HG03520 (cell line): ENCODE data around the gene AMD1.
A peak's percentile ranks its signal among the peaks of the same experiment; 100 is the strongest.

Experiments
- ATAC-seq: cut with Tn5 transposase; IDR thresholded peaks from one replicate; pipeline ENCODE4 v1.9.1; 2021; ENCODE audit warnings: mild to moderate bottlenecking, moderate library complexity; ENCODE audit not compliant: unreplicated experiment

Gene AMD1

DNA sequence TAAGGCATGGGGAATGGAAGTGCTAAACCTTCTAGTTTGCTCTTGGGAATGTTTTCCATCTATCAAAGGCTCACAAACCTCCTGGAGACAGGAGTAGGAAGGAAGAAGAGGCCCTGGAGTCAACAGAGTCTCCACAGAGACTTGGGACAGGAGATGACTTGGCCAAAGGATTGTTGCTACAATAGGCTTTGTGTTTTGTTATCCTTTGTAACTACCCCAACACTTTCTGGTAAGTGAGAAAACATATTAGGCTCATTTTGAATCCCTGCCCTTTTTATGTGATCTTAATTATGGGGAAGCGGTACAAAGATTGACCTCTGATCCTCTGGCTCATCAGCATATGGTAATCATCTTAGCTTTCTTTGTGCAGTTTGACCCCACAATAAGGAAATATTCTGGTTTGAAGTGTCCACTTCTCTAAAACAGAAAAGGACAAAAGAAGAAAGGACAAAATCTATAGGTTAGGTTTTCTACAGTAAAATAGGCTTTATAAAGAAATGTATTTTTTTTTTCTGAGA, 59.9 kb downstream of the AMD1 start:
- no peak for ATAC-seq

DNA sequence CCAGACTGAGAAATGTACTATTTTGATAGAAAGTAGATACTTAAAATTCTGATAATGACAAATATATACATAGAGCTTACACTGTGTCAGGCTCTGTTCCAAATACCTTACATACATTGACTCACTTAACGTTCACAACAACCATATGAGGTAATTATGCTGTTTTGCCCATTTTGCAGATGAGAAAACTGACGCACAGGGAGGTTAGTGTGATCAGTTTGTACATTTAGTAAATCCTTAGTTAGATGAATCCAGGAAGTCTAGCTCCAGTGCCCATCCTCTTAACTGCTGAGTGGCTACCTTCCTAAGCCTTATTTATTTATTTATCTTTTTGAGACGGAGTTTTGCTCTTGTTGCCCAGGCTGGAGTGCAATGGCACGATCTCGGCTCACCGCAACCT, 60.6 kb downstream of the AMD1 start:
- no peak for ATAC-seq

DNA sequence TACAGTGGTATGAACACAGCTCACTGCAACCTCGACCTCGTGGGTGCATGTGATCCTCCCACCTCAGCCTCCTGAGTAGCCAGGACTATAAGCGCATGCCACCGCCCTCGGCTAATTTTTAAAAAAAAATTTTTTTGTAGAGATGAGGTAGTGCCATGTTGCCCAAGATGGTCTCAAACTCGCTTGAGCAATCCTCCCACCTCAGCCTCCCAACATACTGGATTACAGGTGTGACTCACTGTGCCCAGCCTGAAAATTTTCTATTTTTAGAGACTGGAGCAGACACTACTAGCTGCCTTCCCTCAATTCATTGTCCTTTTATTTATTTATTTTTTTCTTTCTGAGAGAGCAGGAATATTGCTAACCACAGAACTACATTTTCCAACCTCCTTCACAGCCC, 63.6 kb downstream of the AMD1 start:
- ATAC-seq, result no peak

DNA sequence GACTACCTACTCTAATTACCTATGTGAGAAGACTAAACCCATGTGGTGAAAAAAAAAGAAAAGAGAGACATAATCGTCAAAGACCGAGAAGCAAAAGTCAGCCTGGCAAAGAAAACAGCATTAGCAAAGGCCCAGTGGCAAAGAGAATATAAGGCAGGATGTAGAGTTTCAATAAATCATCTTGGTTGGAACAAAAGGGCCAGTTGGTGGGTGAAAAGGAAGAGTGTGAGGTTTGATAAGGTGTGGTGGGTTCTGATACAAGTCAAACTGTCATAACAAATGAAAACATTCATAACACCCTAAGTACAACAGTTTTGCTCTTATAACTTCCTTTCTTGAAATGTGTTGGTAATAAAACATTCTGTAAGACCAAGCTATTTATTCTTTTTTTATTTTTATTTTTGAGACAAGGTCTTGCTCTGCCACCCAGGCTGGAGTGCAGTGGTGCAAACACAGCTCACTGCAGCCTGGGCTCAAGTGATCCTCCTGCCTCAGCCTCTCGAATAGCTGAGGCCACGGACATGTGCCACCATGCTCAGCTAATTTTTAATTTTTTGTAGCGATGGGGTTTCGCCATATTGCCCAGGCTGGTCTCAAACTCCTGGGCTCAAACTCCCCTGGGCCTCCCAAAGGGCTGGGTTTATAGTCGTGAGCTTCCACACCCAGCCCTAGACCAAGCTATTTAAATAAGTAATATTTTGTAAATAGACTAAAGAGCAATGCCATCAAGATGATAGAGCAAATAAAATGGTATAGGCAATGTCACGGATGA, 65.0 kb downstream of the AMD1 start:
- ATAC-seq, result no peak

DNA sequence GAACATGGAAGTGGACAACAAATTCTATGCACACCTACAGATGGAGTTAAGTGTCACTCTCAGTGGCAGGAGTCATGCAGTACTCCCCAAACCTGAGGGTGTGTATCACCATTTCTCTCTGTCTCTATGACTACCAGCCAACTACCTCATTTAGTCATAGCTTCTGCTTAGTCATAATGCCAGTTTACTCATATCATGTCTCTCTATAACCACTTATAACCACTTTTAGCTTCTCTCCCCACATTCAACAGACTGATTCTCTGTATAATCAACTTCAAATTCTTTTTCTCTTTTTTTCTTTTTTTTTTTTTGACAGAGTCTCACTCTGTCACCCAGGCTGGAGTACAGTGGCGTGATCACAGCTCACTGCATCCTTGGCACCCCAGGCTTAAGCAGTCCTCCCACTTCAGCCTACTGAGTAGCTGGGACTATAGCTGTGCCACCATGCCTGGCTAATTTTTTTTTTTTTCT, 70.1 kb downstream of the AMD1 start:
- ATAC-seq, result peak; percentile 99
